Bronchial epithelial cell (primary cell): ENCODE results near the gene SGCE. TPM values are rescaled to one million over a fixed set of nuclear protein-coding genes. Genes with fewer than 3 reads are reported as not detected.

Experiments used
- total RNA-seq: library from RNA; depleted of rRNA; stranded (reverse); fragments of >200 nt; gene quantifications from 2 replicates; pipeline ENCODE4 v1.2.1, GENCODE V29; 2014

SGCE gene
- total RNA-seq, 1 donor from 2014 or later, result 20.0 TPM

Other genes starting within 250 kb of the SGCE start
- gene CASD1, start 146.3 kb downstream of the SGCE start, total RNA-seq, result 8.7 and 8.8 TPM in 2 replicates